Transverse colon (tissue), 4 donors: ENCODE results near the gene SLC25A47. TPM values are rescaled to one million over a fixed set of nuclear protein-coding genes. Genes with fewer than 3 reads are reported as not detected.
A peak's percentile ranks its signal among the peaks of the same experiment; 100 is the strongest.

ENCODE experiments used
- DNase-seq: peaks from one replicate; pipeline ENCODE4 v3.0.0-alpha.2; 2019
- H3K27ac ChIP-seq, 4 donors: fragments of 200-600 bp; sonication (generic); 2 replicates each; pipeline ENCODE4 v1.5.1; 2016 to 2018; ENCODE audit warnings: inconsistent platforms in 4 of 4
- H3K27me3 ChIP-seq: fragments of 200-600 bp; sonication (generic); 2 replicates; pipeline ENCODE4 v1.5.1; 2017; ENCODE audit warnings: inconsistent platforms
- H3K36me3 ChIP-seq, 4 donors: fragments of 200-600 bp; sonication (generic); 2 replicates each; pipeline ENCODE4 v1.5.1; 2017 to 2019; ENCODE audit warnings: inconsistent platforms in 4 of 4
- H3K4me1 ChIP-seq, 4 donors: fragments of 200-600 bp; sonication (generic); 2 replicates each; pipeline ENCODE4 v1.5.1; 2017 to 2020; ENCODE audit warnings: inconsistent platforms in 4 of 4
- H3K4me3 ChIP-seq, 4 donors: fragments of 200-600 bp; sonication (generic); 1 replicate in 1 of 4; 2 replicates in 3 of 4; pipeline versions ENCODE4 v1.5.1 to v1.6.1; 2017 to 2019; ENCODE audit warnings: inconsistent platforms in 4 of 4
- H3K9me3 ChIP-seq, 2 donors: fragments of 200-600 bp; sonication (generic); 2 replicates each; pipeline ENCODE4 v1.5.1; 2017 to 2019; ENCODE audit warnings: inconsistent platforms in 2 of 2
- CTCF ChIP-seq, 5 experiments: fragments of 200-600 bp in 3 of 5; fragments of 450-650 bp in 2 of 5; sonication (generic) in 3 of 5; IDR thresholded peaks; 1 replicate in 2 of 5; 2 replicates in 3 of 5; pipeline ENCODE4 v1.5.1; 2016 to 2017; ENCODE audit warnings: antibody characterized with exemption in 5 of 5, inconsistent platforms in 3 of 5, mild to moderate bottlenecking in 2 of 5, moderate library complexity in 1 of 5
- EP300 ChIP-seq: sonication (generic); formaldehyde crosslinking; IDR thresholded peaks from one replicate; pipeline ENCODE4 v1.6.1; 2017; ENCODE audit warnings: antibody characterized with exemption, low read depth
- POLR2A ChIP-seq: fragments of 450-650 bp; IDR thresholded peaks from one replicate; pipeline ENCODE4 v1.6.1; 2016; ENCODE audit warnings: antibody characterized with exemption, mild to moderate bottlenecking, moderate library complexity
- POLR2AphosphoS5 ChIP-seq, 3 donors: sonication (generic); formaldehyde crosslinking; IDR thresholded peaks; one replicate each; pipeline ENCODE4 v1.6.1; 2016; ENCODE audit warnings: antibody characterized with exemption in 3 of 3
- WGBS, 2 donors: methylation state at CpG; one replicate each; pipeline ENCODE4 v1.1.5; 2018; ENCODE audit warnings: low coverage in 1 of 2; 5-methylcytosine and 5-hydroxymethylcytosine counted together
- in situ Hi-C, 4 donors: fragments of 200-750 bp; cut with MboI; loops; one replicate each; pipeline versions ENCODE4 v1.15.0 to v1.15.1; 2017; ENCODE audit warnings: low sequenced_read_pairs in 3 of 4, low pct_ligation_motif_present in 1 of 4, low pct_unique_long_range_greater_than_20kb in 1 of 4
- intact Hi-C: fragments of 100-400 bp; cut with DNase I; formaldehyde crosslinking; loops from one replicate; pipeline ENCODE4 v1.15.1; 2023; ENCODE audit warnings: low total_unique reads
- total RNA-seq, 4 donors: library from RNA; depleted of rRNA; stranded (reverse); fragments of >200 nt; gene quantifications; one replicate each; pipeline ENCODE4 v1.1.0, GENCODE V29; 2016

SLC25A47 gene
- total RNA-seq, 4 donors from 2014 or later: 0.27 to 0.32 TPM; not detected in 2

- H3K4me3 ChIP-seq: no peak overlapping the region
- peak overlapping the region in 2 of 4 donors; percentile 18 to 25 for H3K27ac ChIP-seq
- TF ChIP-seq CTCF (IDR thresholded peaks at IDR 0.05): no peak
- no peak for TF ChIP-seq EP300
- TF ChIP-seq POLR2AphosphoS5 (IDR thresholded peaks at IDR 0.05): no peak
- TF ChIP-seq POLR2A: no peak
- no peak for DNase-seq
- peaks cover 3 to 28% (median 9%) of the 10 kb centered on the region in 4 donors for H3K4me1 ChIP-seq
- no peaks in the 10 kb centered on the region for H3K9me3 ChIP-seq
- no peaks in the 10 kb centered on the region for H3K27me3 ChIP-seq
- peaks cover 0 to 9% (median 4%) of the 10 kb centered on the region in 4 donors for H3K36me3 ChIP-seq
- in situ Hi-C loops: no loop called here
- 84 to 100% methylated on average over 2 to 6 of the region's 6 CpGs for WGBS, 2 donors
- intact Hi-C loops: no loop called here
Measured at GRCh38 chr14:100371773-100372172, 48.6 kb downstream of the SLC25A47 start.

GRCh38 chr14:100372357-100373048, 49.4 kb downstream of the SLC25A47 start:
- Histone ChIP-seq H3K4me3 (no peak overlapping the region), H3K27ac (peak overlapping the region; percentile 19 to 97 (median 24)), H3K9me3 (no peaks in the 10 kb centered on the region), H3K4me1 (peaks cover 10 to 35% (median 15%) of the 10 kb centered on the region in 4 donors), H3K27me3 (no peaks in the 10 kb centered on the region), H3K36me3 (peaks cover 0 to 9% (median 2%) of the 10 kb centered on the region in 4 donors)
- no peak for DNase-seq
- TF ChIP-seq CTCF (IDR thresholded peaks at IDR 0.05): no peak
- no peak for TF ChIP-seq POLR2A
- TF ChIP-seq EP300: no peak
- TF ChIP-seq POLR2AphosphoS5 (IDR thresholded peaks at IDR 0.05): no peak
- intact Hi-C loops: no loop called here
- in situ Hi-C loops: no loop called here
- 68 to 91% methylated on average over 4 of the region's 4 CpGs for WGBS, 2 donors

- H3K27me3 ChIP-seq: no peaks in the 10 kb centered on the region
- in situ Hi-C loops (no loop called here), intact Hi-C loops (no loop called here)
- TF ChIP-seq POLR2AphosphoS5 (IDR thresholded peaks at IDR 0.05): no peak
- TF ChIP-seq CTCF (IDR thresholded peaks at IDR 0.05): no peak
- TF ChIP-seq POLR2A: no peak
- TF ChIP-seq EP300: no peak
- H3K36me3 ChIP-seq: no peaks in the 10 kb centered on the region
- 67 to 80% methylated on average over 1 to 2 of the region's 2 CpGs for WGBS, 2 donors
- peak overlapping the region in 1 of 4 donors; percentile 77 for H3K4me3 ChIP-seq
- H3K9me3 ChIP-seq: no peaks in the 10 kb centered on the region
- peaks cover 10 to 43% (median 17%) of the 10 kb centered on the region in 4 donors for H3K4me1 ChIP-seq
- no peak for DNase-seq
- peak overlapping the region; percentile 91 to 97 (median 92) for H3K27ac ChIP-seq
Measured at GRCh38 chr14:100374270-100374669, 51.1 kb downstream of the SLC25A47 start.

GRCh38 chr14:100374876-100375265, 51.7 kb downstream of the SLC25A47 start:
- Histone ChIP-seq H3K4me1 (peaks cover 10 to 43% (median 17%) of the 10 kb centered on the region in 4 donors), H3K4me3 (peak overlapping the region; percentile 62 to 79 (median 74)), H3K36me3 (no peaks in the 10 kb centered on the region), H3K9me3 (no peaks in the 10 kb centered on the region), H3K27ac (peak overlapping the region; percentile 91 to 97 (median 92)), H3K27me3 (no peaks in the 10 kb centered on the region)
- DNase-seq: no peak
- intact Hi-C loops (loop anchor here (5.0 kb wide), 1 partner anchor 68 kb away; the partner anchor contains the start of gene SLC25A29), in situ Hi-C loops (no loop called here)
- TF ChIP-seq POLR2AphosphoS5 (IDR thresholded peaks at IDR 0.05) (no peak), POLR2A (no peak), EP300 (no peak), CTCF (IDR thresholded peaks at IDR 0.05) (no peak)
- WGBS, 2 donors: 69 to 88% methylated on average over 2 to 8 of the region's 8 CpGs
